ENCODE data around the gene KRT86.

DNA sequence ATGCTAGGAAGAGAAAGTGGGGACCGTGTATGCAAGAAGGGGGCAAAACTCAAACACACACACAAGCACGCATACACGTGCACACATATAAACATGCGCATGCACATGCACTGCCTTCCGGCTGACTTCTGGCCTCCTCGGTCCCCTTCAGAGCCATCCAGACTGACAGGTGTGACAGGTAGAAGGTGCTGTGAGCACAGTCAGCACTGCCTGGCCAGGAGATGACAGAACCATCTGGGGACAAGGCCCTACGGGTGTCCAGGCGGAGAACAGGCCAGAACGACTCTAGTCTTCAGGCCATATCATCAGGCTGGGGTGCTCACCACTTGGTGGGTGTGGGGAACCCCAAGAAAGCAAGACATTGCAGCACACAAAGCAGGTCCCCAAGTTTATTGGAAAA is 39.5 kb downstream of the KRT86 start:
- TF ChIP-seq, protein P1, sequence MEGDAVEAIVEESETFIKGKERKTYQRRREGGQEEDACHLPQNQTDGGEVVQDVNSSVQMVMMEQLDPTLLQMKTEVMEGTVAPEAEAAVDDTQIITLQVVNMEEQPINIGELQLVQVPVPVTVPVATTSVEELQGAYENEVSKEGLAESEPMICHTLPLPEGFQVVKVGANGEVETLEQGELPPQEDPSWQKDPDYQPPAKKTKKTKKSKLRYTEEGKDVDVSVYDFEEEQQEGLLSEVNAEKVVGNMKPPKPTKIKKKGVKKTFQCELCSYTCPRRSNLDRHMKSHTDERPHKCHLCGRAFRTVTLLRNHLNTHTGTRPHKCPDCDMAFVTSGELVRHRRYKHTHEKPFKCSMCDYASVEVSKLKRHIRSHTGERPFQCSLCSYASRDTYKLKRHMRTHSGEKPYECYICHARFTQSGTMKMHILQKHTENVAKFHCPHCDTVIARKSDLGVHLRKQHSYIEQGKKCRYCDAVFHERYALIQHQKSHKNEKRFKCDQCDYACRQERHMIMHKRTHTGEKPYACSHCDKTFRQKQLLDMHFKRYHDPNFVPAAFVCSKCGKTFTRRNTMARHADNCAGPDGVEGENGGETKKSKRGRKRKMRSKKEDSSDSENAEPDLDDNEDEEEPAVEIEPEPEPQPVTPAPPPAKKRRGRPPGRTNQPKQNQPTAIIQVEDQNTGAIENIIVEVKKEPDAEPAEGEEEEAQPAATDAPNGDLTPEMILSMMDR (tag by site-specific recombination; IDR thresholded peaks at IDR 0.05): no peak
- TF ChIP-seq TCF7L2 (IDR thresholded peaks at IDR 0.05; ENCODE audit: borderline replicate concordance, low read depth, low read length) (no peak), ZNF239 (tag by site-specific recombination; IDR thresholded peaks at IDR 0.05) (no peak), ZBTB20 (tag by site-specific recombination; IDR thresholded peaks at IDR 0.05) (no peak)
